ENCODE results near the gene SNX17.
"Not testable (repeated sequence)": the region's sequence is repeated elsewhere in the genome, so short reads cannot be mapped to it uniquely, and the experiment has no call there.

The SNX17 gene

GRCh38 chr2:27422958-27423357, 52.5 kb downstream of the SNX17 start:
- H3K4me3 ChIP-seq (ENCODE audit: low read depth, low read length), result no peak overlapping the region
- TF ChIP-seq CTCF (IDR thresholded peaks at IDR 0.05; ENCODE audit: borderline replicate concordance, insufficient read depth, low read depth, low read length), result no peak

- not testable (repeated sequence) for H3K4me3 ChIP-seq (ENCODE audit: low read depth, low read length)
Observed at GRCh38 chr2:27425039-27425438, 54.6 kb downstream of the SNX17 start.

Measured in GM12875 (cell line).